SK-N-MC (cell line): ENCODE results near the gene UTY.

Experiments used
- DNase-seq: peaks from one replicate; pipeline ENCODE4 v3.0.0-alpha.2; 2011; ENCODE audit warnings: low read depth, low spot score
- H3K27ac ChIP-seq: fragments of 200-600 bp; sonication (generic); 2 replicates; pipeline ENCODE4 v1.5.1; 2016; ENCODE audit warnings: mixed run types
- H3K36me3 ChIP-seq: fragments of 200-600 bp; sonication (generic); 2 replicates; pipeline ENCODE4 v1.6.1; 2017; ENCODE audit warnings: antibody characterized with exemption, low read length, mixed read lengths; ENCODE audit not compliant: insufficient read depth
- H3K4me3 ChIP-seq: fragments of 200-600 bp; sonication (generic); 2 replicates; pipeline ENCODE4 v1.5.1; 2016
- H3K9ac ChIP-seq: fragments of 200-600 bp; sonication (generic); 2 replicates; pipeline ENCODE4 v1.8.0; 2017; ENCODE audit warnings: mixed run types, mixed read lengths; ENCODE audit not compliant: insufficient read length
- H3K9me3 ChIP-seq: fragments of 200-600 bp; sonication (generic); 2 replicates; pipeline ENCODE4 v1.6.1; 2017; ENCODE audit warnings: low read depth, mild to moderate bottlenecking, antibody characterized with exemption, low read length, moderate library complexity, mixed read lengths
- EZH2 ChIP-seq: fragments of 200-600 bp; sonication (generic); IDR thresholded peaks from one replicate; pipeline ENCODE4 v1.6.1; 2017; ENCODE audit warnings: antibody characterized with exemption
- FOXP2 ChIP-seq: optimal IDR thresholded peaks from 2 replicates; pipeline ENCODE3; 2011; ENCODE audit warnings: mild to moderate bottlenecking, moderate library complexity; ENCODE audit not compliant: insufficient read depth; ENCODE audit errors: extremely low read length, control extremely low read depth
- POLR2AphosphoS5 ChIP-seq: IDR thresholded peaks from 2 replicates; pipeline ENCODE4 v1.6.1; 2012; ENCODE audit warnings: mild to moderate bottlenecking, low read depth, low read length, borderline replicate concordance

UTY gene

GRCh38 chrY:13432293-13433025, 47.4 kb downstream of the UTY start:
- H3K4me3 ChIP-seq, result no peak overlapping the region
- no peaks in the 10 kb centered on the region for H3K9me3 ChIP-seq
- no peak overlapping the region for H3K27ac ChIP-seq
- no peaks in the 10 kb centered on the region for H3K36me3 ChIP-seq
- H3K9ac ChIP-seq, result no peak overlapping the region
- DNase-seq, result no peak
- TF ChIP-seq POLR2AphosphoS5 (no peak), EZH2 (no peak), FOXP2 (no peak)

GRCh38 chrY:13429551-13429950, 50.3 kb downstream of the UTY start:
- no peak for DNase-seq
- TF ChIP-seq POLR2AphosphoS5 (no peak), FOXP2 (no peak), EZH2 (no peak)
- no peaks in the 10 kb centered on the region for H3K9me3 ChIP-seq
- no peak overlapping the region for H3K9ac ChIP-seq
- no peak overlapping the region for H3K4me3 ChIP-seq
- no peak overlapping the region for H3K27ac ChIP-seq
- H3K36me3 ChIP-seq, result no peaks in the 10 kb centered on the region

GRCh38 chrY:13423281-13423732, 56.5 kb downstream of the UTY start:
- Histone ChIP-seq H3K4me3 (no peak overlapping the region), H3K36me3 (no peaks in the 10 kb centered on the region), H3K9me3 (no peaks in the 10 kb centered on the region), H3K27ac (no peak overlapping the region), H3K9ac (no peak overlapping the region)
- TF ChIP-seq POLR2AphosphoS5, result no peak
- no peak for TF ChIP-seq FOXP2
- no peak for TF ChIP-seq EZH2
- DNase-seq, result no peak

- Histone ChIP-seq H3K36me3 (no peaks in the 10 kb centered on the region), H3K27ac (no peak overlapping the region), H3K9ac (no peak overlapping the region), H3K4me3 (no peak overlapping the region), H3K9me3 (no peaks in the 10 kb centered on the region)
- no peak for DNase-seq
- TF ChIP-seq EZH2, result no peak
- TF ChIP-seq POLR2AphosphoS5, result no peak
- TF ChIP-seq FOXP2, result no peak
These were observed 62.8 kb downstream of the UTY start for GRCh38 chrY:13416869-13417661.

GRCh38 chrY:13415556-13415955, 64.3 kb downstream of the UTY start:
- DNase-seq, result no peak
- H3K36me3 ChIP-seq, result no peaks in the 10 kb centered on the region
- no peak overlapping the region for H3K4me3 ChIP-seq
- no peak overlapping the region for H3K27ac ChIP-seq
- no peak overlapping the region for H3K9ac ChIP-seq
- no peaks in the 10 kb centered on the region for H3K9me3 ChIP-seq
- TF ChIP-seq EZH2 (no peak), POLR2AphosphoS5 (no peak), FOXP2 (no peak)

GRCh38 chrY:13398876-13399275, 81.0 kb downstream of the UTY start:
- Histone ChIP-seq H3K36me3 (no peaks in the 10 kb centered on the region), H3K9me3 (no peaks in the 10 kb centered on the region), H3K27ac (no peak overlapping the region), H3K9ac (no peak overlapping the region), H3K4me3 (no peak overlapping the region)
- TF ChIP-seq FOXP2 (no peak), EZH2 (no peak), POLR2AphosphoS5 (no peak)
- DNase-seq, result no peak

- no peak overlapping the region for H3K9ac ChIP-seq
- H3K36me3 ChIP-seq, result no peaks in the 10 kb centered on the region
- H3K27ac ChIP-seq, result no peak overlapping the region
- no peak overlapping the region for H3K4me3 ChIP-seq
- TF ChIP-seq EZH2 (no peak), POLR2AphosphoS5 (no peak)
- no peak for DNase-seq
- H3K9me3 ChIP-seq, result no peaks in the 10 kb centered on the region
These were observed 98.6 kb downstream of the UTY start for GRCh38 chrY:13381110-13381683.

GRCh38 chrY:13370868-13371800, 108.7 kb downstream of the UTY start:
- Histone ChIP-seq H3K36me3 (no peaks in the 10 kb centered on the region), H3K4me3 (no peak overlapping the region), H3K27ac (no peak overlapping the region), H3K9ac (no peak overlapping the region), H3K9me3 (no peaks in the 10 kb centered on the region)
- no peak for DNase-seq
- TF ChIP-seq EZH2, result no peak
- no peak for TF ChIP-seq POLR2AphosphoS5
- TF ChIP-seq FOXP2, result no peak
